A549 (cell line): ENCODE results near the gene FOXD3. TPM values are rescaled to one million over a fixed set of nuclear protein-coding genes. Genes with fewer than 3 reads are reported as not detected.

Source experiments
- ATAC-seq, 2 experiments: fragments of 200-7000 bp in 1 of 2; fragments of >200 bp in 1 of 2; cut with Nextera tagmentation in 1 of 2; cut with Tn5 transposase in 1 of 2; 3 replicates each; pipeline versions ENCODE4 v1.8.0 to v1.9.1; 2018 to 2020; ENCODE audit warnings: mild to moderate bottlenecking in 1 of 2, moderate library complexity in 1 of 2
- CTCF ChIA-PET: fragments of 300-600 bp; sonication (Branson Sonifier 250); formaldehyde crosslinking; extraction: SDS; loops from one replicate; lab custom pipeline; 2021; ENCODE audit warnings: antibody characterized with exemption, inconsistent platforms; lab: Yijun Ruan, JAX
- POLR2A ChIA-PET: fragments of 350-600 bp; formaldehyde crosslinking; extraction: SDS; loops from one replicate; lab custom pipeline; 2021; ENCODE audit warnings: antibody characterized with exemption, inconsistent platforms; lab: Yijun Ruan, JAX
- DNase-seq, 2 experiments: peaks; one replicate each; pipeline versions ENCODE4 v3.0.0 to v3.0.0-alpha.2; 2011 to 2016; ENCODE audit warnings: low read depth in 1 of 2, low spot score in 1 of 2
- FAIRE-seq: peaks from 2 replicates; lab custom pipeline; 2011; peaks lifted over from hg19 to GRCh38; lab: Jason Lieb, UNC
- H3K27ac ChIP-seq, 2 experiments: fragments of >200 bp; sonication (Bioruptor Twin); formaldehyde crosslinking; 3 replicates each; pipeline ENCODE4 v1.5.1; 2016 to 2017
- H3K4me1 ChIP-seq: fragments of >200 bp; sonication (Bioruptor Twin); formaldehyde crosslinking; 3 replicates; pipeline ENCODE4 v1.6.1; 2016
- H3K4me2 ChIP-seq: fragments of >200 bp; sonication (Bioruptor Twin); formaldehyde crosslinking; 3 replicates; pipeline ENCODE4 v1.6.1; 2016
- H3K4me3 ChIP-seq: fragments of >200 bp; sonication (Bioruptor Twin); formaldehyde crosslinking; 3 replicates; pipeline ENCODE4 v1.5.1; 2016
- H3K9me3 ChIP-seq: fragments of >200 bp; sonication (Bioruptor Twin); formaldehyde crosslinking; 3 replicates; pipeline ENCODE4 v1.6.1; 2016
- ATOH8 ChIP-seq: fragments of 250-450 bp; sonication (Bioruptor Pico); IDR thresholded peaks from 2 replicates; pipeline ENCODE4 v1.5.0; 2020; ENCODE audit warnings: low read depth, mild to moderate bottlenecking, moderate library complexity
- CTCF ChIP-seq: fragments of >200 bp; sonication (Bioruptor Twin); formaldehyde crosslinking; IDR thresholded peaks from 3 replicates; pipeline ENCODE4 v1.5.1; 2016
- E2F6 ChIP-seq: IDR thresholded peaks from 2 replicates; pipeline ENCODE4 v1.6.1; 2012; ENCODE audit warnings: low read depth, borderline replicate concordance
- FOSL2 ChIP-seq, 2 experiments: fragments of 450-650 bp in 1 of 2; fragments of >200 bp in 1 of 2; sonication (Bioruptor Twin) in 1 of 2; formaldehyde crosslinking; IDR thresholded peaks; 2 replicates each; pipeline versions ENCODE4 v1.5.0 to v1.6.1; 2016 to 2020; ENCODE audit warnings: mild to moderate bottlenecking in 1 of 2, moderate library complexity in 1 of 2
- HES2 ChIP-seq: fragments of >200 bp; sonication (Bioruptor Twin); formaldehyde crosslinking; IDR thresholded peaks from 2 replicates; pipeline ENCODE4 v1.6.1; 2016
- HOXA7 ChIP-seq: fragments of 250-450 bp; sonication (Bioruptor Pico); IDR thresholded peaks from 2 replicates; pipeline ENCODE4 v1.5.0; 2020; ENCODE audit warnings: mild to moderate bottlenecking, moderate library complexity
- HOXB13 ChIP-seq: fragments of 250-450 bp; sonication (Bioruptor Pico); IDR thresholded peaks from 2 replicates; pipeline ENCODE4 v1.5.0; 2020; ENCODE audit warnings: low read depth, mild to moderate bottlenecking, moderate library complexity
- JUN ChIP-seq, 2 experiments: fragments of >200 bp; sonication (Bioruptor Twin); formaldehyde crosslinking; IDR thresholded peaks; 2 replicates in 1 of 2; 3 replicates in 1 of 2; pipeline ENCODE4 v1.6.1; 2016 to 2017
- MAX ChIP-seq: IDR thresholded peaks from 2 replicates; pipeline ENCODE4 v1.6.1; 2012
- MAZ ChIP-seq: fragments of 150-350 bp; IDR thresholded peaks from 2 replicates; pipeline ENCODE4 v1.6.1; 2014; ENCODE audit warnings: antibody characterized with exemption, low read depth, low read length, borderline replicate concordance
- NPAS2 ChIP-seq: fragments of 250-450 bp; sonication (Bioruptor Pico); IDR thresholded peaks from 2 replicates; pipeline ENCODE4 v1.8.0; 2022; ENCODE audit warnings: mild to moderate bottlenecking, moderate library complexity, borderline replicate concordance
- POLR2A ChIP-seq: IDR thresholded peaks from 2 replicates; pipeline ENCODE4 v1.6.1; 2012; ENCODE audit warnings: mild to moderate bottlenecking, low read length
- POLR2AphosphoS2 ChIP-seq: conservative IDR thresholded peaks from 2 replicates; pipeline ENCODE4 v1.6.1; 2012; ENCODE audit warnings: low read length, improper control_type of control experiment, inconsistent platforms
- REST ChIP-seq: fragments of 200-600 bp; sonication (generic); IDR thresholded peaks from 2 replicates; pipeline ENCODE4 v1.6.1; 2016; ENCODE audit warnings: antibody characterized with exemption, mild to moderate bottlenecking, moderate library complexity
- RFX5 ChIP-seq: fragments of 450-650 bp; IDR thresholded peaks from 2 replicates; pipeline ENCODE4 v1.7.1; 2014; ENCODE audit warnings: antibody characterized with exemption, mild to moderate bottlenecking, moderate library complexity
- RNF2 ChIP-seq: fragments of 200-600 bp; sonication (generic); IDR thresholded peaks from 2 replicates; pipeline ENCODE4 v1.6.1; 2016; ENCODE audit warnings: low read depth, mild to moderate bottlenecking, antibody characterized with exemption, moderate library complexity, borderline replicate concordance
- SMC3 ChIP-seq: fragments of >200 bp; sonication (Bioruptor Twin); formaldehyde crosslinking; IDR thresholded peaks from 3 replicates; pipeline ENCODE4 v1.6.1; 2018; ENCODE audit warnings: inconsistent platforms
- USF2 ChIP-seq: fragments of 450-650 bp; IDR thresholded peaks from 2 replicates; pipeline ENCODE4 v1.6.1; 2014; ENCODE audit warnings: antibody characterized with exemption
- WGBS: methylation state at CpG from one replicate; pipeline ENCODE4 v1.1.6; 2017; ENCODE audit errors: missing lambda C conversion rate; 5-methylcytosine and 5-hydroxymethylcytosine counted together
- polyA plus RNA-seq, 4 experiments: library from polyadenylated mRNA; depleted of rRNA in 3 of 4; stranded (reverse); fragments of >200 nt; fragmentation: RNase III in 1 of 4; extraction: RNeasy Plus Mini Kit Qiagen cat#74134 plus additional on column Dnase treatment in 1 of 4; gene quantifications; 2 replicates in 3 of 4; 3 replicates in 1 of 4; pipeline ENCODE4 v1.2.3, GENCODE V29; 2011 to 2017

The FOXD3 gene
- polyA plus RNA-seq, 2 of the 4 experiments (the other 2 are of a cell fraction) = 0.09 to 0.34 TPM

- WGBS = 95% methylated on average over 38 of the region's 39 CpGs
- Histone ChIP-seq H3K9me3 (no peaks in the 10 kb centered on the region), H3K27ac (no peak overlapping the region), H3K4me3 (no peak overlapping the region), H3K4me2 (peak overlapping the region; percentile 97; the same call in 1 of the 3 replicates), H3K4me1 (peaks cover 4% of the 10 kb centered on the region; the same call in 1 of the 3 replicates)
- FAIRE-seq = no peak
- ATAC-seq = no peak
- DNase-seq = no peak
- ChIA-PET POLR2A (no interaction called here), CTCF (interaction anchor here (1.0 kb wide), 1 partner anchor 120 kb away, joined by 3 read pairs; no protein-coding TSS in a partner anchor)
- TF ChIP-seq ATOH8 (CRISPR knock-in tag) (no peak), HOXB13 (CRISPR knock-in tag) (no peak), NPAS2 (CRISPR knock-in tag) (no peak), REST (no peak), POLR2AphosphoS2 (no peak)
- TF ChIP-seq, all 56 proteins: peak for 0
These were observed 1.1 kb upstream of the FOXD3 start for GRCh38 chr1:63321066-63321784.

GRCh38 chr1:63321785-63322113 is 618 bp upstream of the FOXD3 start:
- FAIRE-seq (no peak), DNase-seq (no peak), ATAC-seq (no peak)
- Histone ChIP-seq H3K9me3 (no peaks in the 10 kb centered on the region), H3K4me1 (peaks cover 4% of the 10 kb centered on the region; the same call in 1 of the 3 replicates), H3K4me2 (peak overlapping the region; percentile 97), H3K27ac (peak overlapping the region; percentile 81 to 96; a peak in 4 of 6 replicates), H3K4me3 (peak overlapping the region; percentile 90)
- 74% methylated on average over 12 of the region's 12 CpGs for WGBS
- ChIA-PET CTCF (interaction anchor here (1.0 kb wide), 1 partner anchor 120 kb away, joined by 3 read pairs; no protein-coding TSS in a partner anchor), POLR2A (no interaction called here)
- TF ChIP-seq HOXA7 (CRISPR knock-in tag) (no peak), FOSL2 (IDR thresholded peaks at IDR 0.05) (no peak), FOSL2 (CRISPR knock-in tag; IDR thresholded peaks at IDR 0.05) (no peak), HES2 (no peak), USF2 (no peak), JUN (IDR thresholded peaks at IDR 0.05) (no peak), RFX5 (no peak)

GRCh38 chr1:63322944-63323864 is 837 bp downstream of the FOXD3 start:
- ATAC-seq = peak; percentile 71 to 74
- DNase-seq = peak; percentile 36 to 69
- Histone ChIP-seq H3K4me3 (peak overlapping the region; percentile 90), H3K4me1 (no peaks in the 10 kb centered on the region), H3K9me3 (no peaks in the 10 kb centered on the region), H3K27ac (peak overlapping the region; percentile 81 to 96), H3K4me2 (peak overlapping the region; percentile 97)
- under 1% methylated on average over 18 of the region's 104 CpGs for WGBS
- ChIA-PET CTCF (interaction anchor here (1.0 to 1.5 kb wide), 4 partner anchors 8 to 472 kb away, joined by 3 to 4 read pairs (median 4); no protein-coding TSS in a partner anchor), POLR2A (interaction anchor here (0.6 kb wide), 1 partner anchor 480 kb away, joined by 3 read pairs; no protein-coding TSS in a partner anchor)
- no peak for FAIRE-seq
- no peak for TF ChIP-seq HOXB13 (CRISPR knock-in tag)
- no peak for TF ChIP-seq MAZ
- peak; percentile 57; the same call in 1 of the 2 replicates for TF ChIP-seq E2F6
- TF ChIP-seq RNF2 = peak; percentile 42; the same call in 1 of the 2 replicates
- TF ChIP-seq JUN (IDR thresholded peaks at IDR 0.05) = peak in 1 of 2 experiments; percentile 62; a peak in 3 of 5 replicates
- peak; percentile 65 for TF ChIP-seq MAX
- TF ChIP-seq NPAS2 (CRISPR knock-in tag) = no peak
- 0 out of 3 replicates have a peak, but pooled peaks have one; percentile 9 for TF ChIP-seq CTCF
- TF ChIP-seq SMC3 = no peak
- peak; percentile 19; the same call in 1 of the 2 replicates for TF ChIP-seq POLR2A
